Measurements from ENCODE around the gene PRCD.

- TF ChIP-seq CTCF (IDR thresholded peaks at IDR 0.05) (no peak), EP300 (IDR thresholded peaks at IDR 0.05) (no peak)
Measured at GRCh38 chr17:76548378-76549214, 8.8 kb downstream of the PRCD start.

All from stomach (tissue), 4 donors.